Measurements from ENCODE around the gene C1QTNF4. TPM values are rescaled to one million over a fixed set of nuclear protein-coding genes. Genes with fewer than 3 reads are reported as not detected.
A peak's percentile ranks its signal among the peaks of the same experiment; 100 is the strongest.

The C1QTNF4 gene
- total RNA-seq, 1 experiment from 2014 or later = 0.22 TPM

GRCh38 chr11:47617417-47617809 is 23.2 kb upstream of the C1QTNF4 start:
- Histone ChIP-seq H2AFZ (no peak overlapping the region), H3K9me3 (ENCODE audit: insufficient read depth, low read depth) (no peaks in the 10 kb centered on the region), H3K4me2 (no peak overlapping the region), H3K4me3 (no peak overlapping the region), H3K9me2 (ENCODE audit: insufficient read depth) (no peaks in the 10 kb centered on the region), H3K4me1 (replicated peaks; ENCODE audit: insufficient read depth) (no peaks in the 10 kb centered on the region), H3K27ac (no peak overlapping the region), H3K27me3 (ENCODE audit: insufficient read depth, low read depth) (no peaks in the 10 kb centered on the region), H3K36me3 (ENCODE audit: low read depth) (peaks cover 11% of the 10 kb centered on the region), H3F3A (ENCODE audit: insufficient read depth, low read depth) (peaks cover 3% of the 10 kb centered on the region), H4K20me1 (ENCODE audit: insufficient read depth) (no peaks in the 10 kb centered on the region), H3K79me2 (ENCODE audit: low read depth) (no peaks in the 10 kb centered on the region)
- ChIA-PET POLR2A (ENCODE audit: unreplicated experiment) (no interaction called here), CTCF (interaction anchor here (0.6 kb wide), 1 partner anchor 76 kb away, joined by 4 read pairs; no protein-coding TSS in a partner anchor)
- intact Hi-C loops (cut with micrococcal nuclease; ENCODE audit: unreplicated experiment) = loop anchor here (2.0 to 5.0 kb wide), 2 partner anchors 165 to 243 kb away; no protein-coding TSS in a partner anchor
- BruUV-seq (replicated peaks) = no TSS peak
- no peak for DNase-seq
- no peak for TF ChIP-seq EZH2 (IDR thresholded peaks at IDR 0.05; ENCODE audit: low read depth)
- TF ChIP-seq CTCF (conservative IDR thresholded peaks at IDR 0.05) = 0 out of 2 replicates have a peak, but pooled peaks have one; percentile 4

GRCh38 chr11:47616726-47617416 is 22.7 kb upstream of the C1QTNF4 start:
- ChIA-PET POLR2A (ENCODE audit: unreplicated experiment) (no interaction called here), CTCF (no interaction called here)
- no peaks in the 10 kb centered on the region for H3K27me3 ChIP-seq (ENCODE audit: insufficient read depth, low read depth)
- no peaks in the 10 kb centered on the region for H3K79me2 ChIP-seq (ENCODE audit: low read depth)
- H2AFZ ChIP-seq = no peak overlapping the region
- H3K4me2 ChIP-seq = no peak overlapping the region
- no peaks in the 10 kb centered on the region for H3K9me3 ChIP-seq (ENCODE audit: insufficient read depth, low read depth)
- H3F3A ChIP-seq (ENCODE audit: insufficient read depth, low read depth) = peaks cover 3% of the 10 kb centered on the region
- TF ChIP-seq CTCF (conservative IDR thresholded peaks at IDR 0.05) (peak; percentile 69), EZH2 (IDR thresholded peaks at IDR 0.05; ENCODE audit: low read depth) (no peak)
- peak in 1 of 2 experiments; percentile 32 for DNase-seq
- H4K20me1 ChIP-seq (ENCODE audit: insufficient read depth) = no peaks in the 10 kb centered on the region
- H3K4me1 ChIP-seq (replicated peaks; ENCODE audit: insufficient read depth) = no peaks in the 10 kb centered on the region
- H3K36me3 ChIP-seq (ENCODE audit: low read depth) = peaks cover 8% of the 10 kb centered on the region
- no TSS peak for BruUV-seq (replicated peaks)
- H3K4me3 ChIP-seq = no peak overlapping the region
- no peaks in the 10 kb centered on the region for H3K9me2 ChIP-seq (ENCODE audit: insufficient read depth)
- H3K27ac ChIP-seq = no peak overlapping the region
- intact Hi-C loops (cut with micrococcal nuclease; ENCODE audit: unreplicated experiment) = loop anchor here (2.0 to 5.0 kb wide), 2 partner anchors 165 to 242 kb away; no protein-coding TSS in a partner anchor

- Histone ChIP-seq H2AFZ (no peak overlapping the region), H3K36me3 (ENCODE audit: low read depth) (no peaks in the 10 kb centered on the region), H4K20me1 (ENCODE audit: insufficient read depth) (no peaks in the 10 kb centered on the region), H3K79me2 (ENCODE audit: low read depth) (no peaks in the 10 kb centered on the region), H3K9me3 (ENCODE audit: insufficient read depth, low read depth) (no peaks in the 10 kb centered on the region), H3K4me3 (no peak overlapping the region), H3K9me2 (ENCODE audit: insufficient read depth) (no peaks in the 10 kb centered on the region), H3K27me3 (ENCODE audit: insufficient read depth, low read depth) (no peaks in the 10 kb centered on the region), H3F3A (ENCODE audit: insufficient read depth, low read depth) (peaks cover 3% of the 10 kb centered on the region), H3K4me1 (replicated peaks; ENCODE audit: insufficient read depth) (no peaks in the 10 kb centered on the region), H3K4me2 (no peak overlapping the region), H3K27ac (no peak overlapping the region)
- no TSS peak for BruUV-seq (replicated peaks)
- ChIA-PET POLR2A (ENCODE audit: unreplicated experiment) (no interaction called here), CTCF (no interaction called here)
- intact Hi-C loops (cut with micrococcal nuclease; ENCODE audit: unreplicated experiment) = loop anchor here (5.0 kb wide), 1 partner anchor 163 kb away; no protein-coding TSS in a partner anchor
- TF ChIP-seq EZH2 (IDR thresholded peaks at IDR 0.05; ENCODE audit: low read depth) = no peak
- TF ChIP-seq CTCF (conservative IDR thresholded peaks at IDR 0.05) = no peak
- DNase-seq = no peak
Measured at GRCh38 chr11:47615249-47615648, 21.0 kb upstream of the C1QTNF4 start.
